Measurements from ENCODE around the gene ERI3.
A peak's percentile ranks its signal among the peaks of the same experiment; 100 is the strongest.

Gene ERI3

GRCh38 chr1:44259090-44259489, 96.0 kb downstream of the ERI3 start:
- no peak for DNase-seq

DNA sequence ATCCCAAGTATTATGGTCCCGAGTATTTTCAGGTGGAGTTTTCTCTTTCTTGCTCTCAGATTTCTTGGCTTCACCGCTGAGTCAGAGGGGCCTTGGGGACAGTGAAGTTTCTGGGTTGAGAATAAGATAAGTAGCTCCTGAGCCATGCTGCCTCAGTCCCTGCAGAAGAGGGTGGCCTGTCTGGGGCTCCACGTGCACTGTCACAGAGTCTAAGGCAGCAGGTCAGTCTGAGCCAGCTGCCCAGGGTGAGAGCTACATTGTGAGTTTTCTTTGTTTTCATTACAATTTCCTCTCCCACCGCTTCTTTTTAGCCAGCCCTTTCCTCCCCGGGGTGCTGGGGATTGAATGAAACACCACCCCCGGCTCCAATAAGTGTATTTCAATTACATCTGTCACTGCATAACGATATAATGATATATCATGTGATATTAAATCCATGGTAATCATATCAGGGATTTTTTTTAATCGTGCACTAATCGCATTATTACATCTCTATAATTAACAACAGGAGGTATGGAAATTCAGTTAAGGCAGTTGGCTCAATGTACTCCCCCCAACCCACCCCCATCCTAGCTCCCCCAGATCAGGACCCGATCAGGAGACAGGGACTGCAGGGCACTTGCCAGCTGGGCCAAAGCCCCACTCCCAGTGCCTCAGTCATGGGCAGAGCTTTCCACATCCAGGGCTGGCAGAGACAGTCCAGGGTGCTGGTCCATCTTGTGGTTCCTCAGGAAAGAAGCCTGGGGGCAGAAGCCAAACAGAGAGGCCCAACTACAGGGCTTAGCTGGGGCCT, 98.1 kb downstream of the ERI3 start:
- DNase-seq, result no peak

GRCh38 chr1:44254392-44254910, 100.6 kb downstream of the ERI3 start:
- no peak for DNase-seq

DNA sequence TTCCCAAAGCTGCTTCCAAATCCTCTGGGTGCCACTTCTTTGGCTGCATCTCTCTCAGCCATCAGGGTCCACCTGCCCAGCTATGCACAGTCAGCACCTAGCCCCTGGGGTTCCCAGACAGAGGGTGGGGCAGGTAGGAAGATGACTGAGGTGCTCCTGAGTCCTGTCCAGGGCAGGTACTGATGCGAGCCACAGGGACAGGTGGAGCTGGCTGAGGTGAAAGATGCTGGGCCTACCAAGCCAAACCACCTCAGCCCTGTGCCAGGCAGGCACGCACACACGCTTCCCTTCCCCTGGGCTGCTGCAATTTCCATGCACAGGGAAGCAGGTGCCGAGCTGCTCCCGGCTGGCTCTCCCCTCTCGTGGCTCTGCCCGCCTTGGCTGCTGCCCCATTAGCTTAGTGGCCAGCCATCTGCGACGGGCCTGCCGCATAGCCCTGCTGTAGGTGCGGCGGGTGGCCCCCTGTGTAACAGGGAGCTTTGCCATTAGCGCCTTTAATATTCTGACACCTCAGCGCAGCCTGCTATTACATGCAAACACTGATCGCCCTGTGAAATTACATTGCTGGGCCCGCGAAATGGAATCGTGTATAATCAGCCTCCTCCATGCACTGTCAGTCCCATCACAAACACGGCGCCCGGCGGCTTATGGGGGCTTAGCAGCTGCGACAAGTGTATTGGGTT, 102.9 kb downstream of the ERI3 start:
- DNase-seq, result no peak

DNA sequence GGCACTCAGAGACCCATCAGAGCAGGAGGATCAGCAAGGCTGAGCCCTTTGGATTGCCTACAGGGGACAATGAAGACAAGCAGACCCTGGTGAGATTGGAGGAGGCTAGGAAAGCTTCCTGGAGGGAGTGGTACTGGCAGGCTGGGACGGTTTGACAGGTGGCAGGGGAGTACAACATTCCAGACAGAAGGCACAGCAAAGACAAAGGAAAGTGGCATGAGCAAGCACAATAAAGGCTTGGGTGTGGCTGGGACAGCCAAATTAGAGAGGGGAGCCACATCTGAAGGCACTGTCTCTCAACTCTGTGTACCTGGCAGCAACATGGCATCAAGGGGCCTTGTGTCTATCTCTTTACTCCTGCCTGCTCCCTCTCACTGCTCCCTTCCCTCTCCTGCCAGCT, 103.6 kb downstream of the ERI3 start:
- DNase-seq, result no peak

DNA sequence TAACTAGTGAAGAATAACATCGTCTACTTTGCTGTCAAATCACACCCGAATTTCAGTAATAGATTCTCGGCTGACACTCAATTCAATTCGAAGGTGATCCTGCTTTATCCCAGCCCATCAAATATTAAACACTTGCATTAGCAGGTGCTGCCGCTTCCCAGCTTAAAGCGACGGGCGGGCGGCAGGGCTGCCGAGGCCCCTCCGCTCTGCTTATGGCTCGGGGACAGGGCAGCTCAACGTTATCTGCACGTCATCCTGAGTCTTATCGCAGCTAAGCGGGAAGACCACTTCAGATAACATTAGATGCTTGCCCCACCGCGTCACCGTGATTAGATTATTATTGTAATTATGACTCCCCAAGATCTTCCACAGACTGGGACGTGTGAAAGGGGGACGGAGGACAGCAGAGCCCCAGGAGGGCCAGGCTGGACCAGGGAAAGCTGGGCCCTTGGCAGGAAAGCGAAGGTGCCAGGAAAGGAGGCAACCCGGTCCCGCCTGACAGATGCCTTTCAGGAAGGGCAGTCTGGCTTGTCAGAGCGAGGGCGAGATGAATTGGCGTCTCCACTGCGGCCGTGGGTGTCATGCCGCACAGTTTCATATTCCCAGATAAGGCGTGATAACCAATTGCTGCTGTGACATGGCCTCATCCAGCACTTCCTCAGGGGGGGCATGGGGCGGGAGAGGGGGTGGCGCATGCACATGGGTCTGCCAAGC, 104.8 kb downstream of the ERI3 start:
- no peak for DNase-seq

GRCh38 chr1:44249543-44249942, 105.5 kb downstream of the ERI3 start:
- DNase-seq, result peak; percentile 8

DNA sequence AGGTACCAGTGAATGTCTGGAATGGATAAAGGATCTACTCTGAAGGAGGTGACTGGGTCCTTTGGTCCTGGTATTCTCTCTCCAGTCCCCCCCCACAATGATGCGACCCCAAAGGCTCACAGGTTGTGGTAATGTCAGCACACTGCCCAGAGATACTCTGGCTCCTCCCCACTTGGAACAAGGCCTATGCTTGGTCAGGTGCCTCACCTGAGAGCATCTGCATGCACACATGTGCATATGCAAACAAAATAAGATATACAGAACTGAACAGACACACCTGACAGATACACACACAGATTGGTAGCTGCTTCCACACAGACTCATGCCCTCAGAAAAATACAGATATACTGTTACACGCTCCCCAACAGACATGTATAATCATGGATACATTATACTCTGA, 108.3 kb downstream of the ERI3 start:
- no peak for DNase-seq

DNA sequence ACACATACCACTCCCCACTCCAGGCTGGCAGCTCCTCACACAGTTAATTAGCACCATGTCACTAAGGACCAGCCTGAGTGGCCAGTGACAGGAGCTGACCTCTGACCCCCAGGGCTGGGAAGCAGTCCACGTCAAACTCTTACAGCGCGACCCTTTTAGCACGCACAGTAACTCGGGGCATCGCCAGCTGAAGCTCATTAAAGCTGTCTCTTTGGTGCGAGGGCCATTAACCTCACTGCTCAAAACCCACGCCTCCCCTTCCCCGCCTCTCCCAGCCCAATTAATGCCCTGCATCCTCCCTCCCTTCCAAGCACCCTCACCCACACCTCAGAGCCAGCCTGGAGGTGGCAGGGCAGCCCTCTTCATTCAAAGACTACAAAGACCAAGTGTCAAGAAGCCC, 110.1 kb downstream of the ERI3 start:
- no peak for DNase-seq

DNA sequence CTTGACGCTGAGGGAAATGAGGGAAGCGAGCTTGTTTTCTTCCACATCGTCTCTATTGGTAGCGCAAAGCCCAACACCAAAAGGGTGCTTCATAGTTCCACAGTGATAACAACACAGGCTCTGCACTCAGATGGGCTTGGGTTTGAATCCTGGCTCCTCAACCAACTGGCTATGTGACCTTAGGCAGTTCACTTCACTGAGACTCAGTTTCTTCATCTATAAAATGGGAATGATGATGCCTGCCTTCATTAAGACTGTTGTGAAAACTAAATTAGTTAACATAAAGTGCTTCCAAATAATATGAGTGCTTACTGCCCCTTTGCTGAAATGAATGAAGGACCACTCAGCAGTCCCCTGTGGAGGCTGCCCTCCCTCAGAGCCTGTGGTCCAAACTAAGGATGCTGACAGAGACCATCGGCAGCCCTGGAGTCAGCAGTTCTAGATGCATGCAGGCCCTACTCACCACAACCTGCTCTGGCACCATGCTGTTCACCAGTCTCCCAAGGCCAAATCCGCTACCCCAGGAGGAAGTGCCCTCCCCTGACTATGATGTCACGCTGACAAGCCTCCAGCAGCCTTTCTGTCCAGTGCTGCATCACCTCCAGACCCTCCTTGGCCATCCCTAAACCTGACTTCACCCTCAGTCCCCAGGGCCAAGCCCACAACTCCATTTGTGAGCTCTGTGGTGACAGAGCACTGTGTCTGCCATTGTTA, 111.1 kb downstream of the ERI3 start:
- no peak for DNase-seq

GRCh38 chr1:44242746-44243145, 112.3 kb downstream of the ERI3 start:
- no peak for DNase-seq

GRCh38 chr1:44240802-44241671, 114.0 kb downstream of the ERI3 start:
- no peak for DNase-seq

DNA sequence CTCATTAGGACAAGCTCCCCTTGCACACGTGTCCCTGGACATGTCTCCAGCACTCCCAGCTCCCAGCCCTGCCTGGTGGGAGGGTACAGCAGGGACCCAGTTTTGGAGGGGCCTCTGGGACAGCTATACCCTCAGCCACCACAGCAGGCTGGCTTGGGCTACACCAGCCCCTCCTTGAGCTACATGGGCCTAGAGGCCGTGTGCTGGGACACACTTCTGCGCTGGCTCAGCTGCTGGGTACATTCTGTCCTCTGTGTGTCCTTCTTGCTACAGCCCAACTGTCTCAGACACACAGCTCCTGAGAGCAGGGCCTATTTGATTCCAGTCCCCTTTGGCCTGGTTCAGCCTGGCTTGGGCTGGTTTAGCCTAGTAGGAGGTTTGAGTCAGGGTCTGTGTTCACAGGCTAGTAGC, 115.1 kb downstream of the ERI3 start:
- DNase-seq, result no peak

- DNase-seq, result no peak
Observed at GRCh38 chr1:44239331-44239960, 115.6 kb downstream of the ERI3 start.

DNA sequence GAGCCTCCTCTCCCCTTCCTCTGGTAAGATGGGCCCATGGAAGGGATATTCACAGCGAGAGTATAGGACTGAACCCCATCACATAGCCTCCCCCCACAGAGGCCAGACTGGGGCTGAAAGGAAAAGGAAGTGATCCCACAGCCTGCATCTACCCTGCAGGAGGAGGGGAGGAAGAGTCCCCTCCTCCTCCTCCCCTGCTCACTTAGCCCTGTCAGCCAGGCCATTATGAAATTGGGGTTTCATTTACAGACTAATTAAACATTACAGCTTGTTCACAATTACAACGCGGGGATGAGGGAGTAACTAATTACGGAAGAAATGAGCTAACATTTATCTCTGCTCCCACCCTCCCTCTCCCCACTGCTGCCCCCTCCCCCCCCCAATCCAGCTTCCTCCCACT, 116.4 kb downstream of the ERI3 start:
- no peak for DNase-seq

DNA sequence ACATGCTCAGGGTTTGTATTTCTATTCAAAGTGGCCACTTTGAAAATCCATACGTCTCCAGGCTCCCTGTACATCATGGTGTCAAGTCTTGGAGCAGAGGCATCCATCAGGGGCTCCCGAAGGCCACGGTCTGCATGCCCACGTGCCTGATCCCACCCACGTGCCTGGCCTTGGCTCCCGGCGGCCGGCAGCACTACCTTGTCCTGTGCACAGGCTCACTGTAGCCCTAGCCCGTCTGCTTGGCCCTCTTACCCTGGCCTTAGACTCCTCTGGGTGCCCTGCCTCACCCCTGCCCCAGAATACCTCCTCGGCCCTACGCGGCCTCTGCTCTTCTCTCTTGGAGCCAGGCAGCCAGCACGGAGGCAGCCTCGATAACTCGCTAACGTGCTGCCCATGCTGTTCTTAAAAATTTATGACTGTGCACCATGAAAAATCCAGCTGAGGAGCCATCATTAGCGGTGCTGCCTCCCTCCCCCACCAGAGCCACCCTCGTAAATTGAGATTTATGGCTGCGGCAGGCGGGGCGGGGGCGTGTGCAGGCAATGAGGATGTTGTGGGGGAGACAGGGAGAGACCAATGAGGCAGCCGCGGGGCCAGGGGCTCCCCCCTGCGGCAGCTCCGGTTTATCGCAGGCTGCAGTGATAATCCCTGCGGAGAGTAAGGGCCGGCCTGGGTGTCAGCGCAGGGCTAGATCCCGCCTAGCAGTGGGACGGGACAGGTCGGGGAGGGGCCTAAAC, 117.2 kb downstream of the ERI3 start:
- DNase-seq, result no peak

DNA sequence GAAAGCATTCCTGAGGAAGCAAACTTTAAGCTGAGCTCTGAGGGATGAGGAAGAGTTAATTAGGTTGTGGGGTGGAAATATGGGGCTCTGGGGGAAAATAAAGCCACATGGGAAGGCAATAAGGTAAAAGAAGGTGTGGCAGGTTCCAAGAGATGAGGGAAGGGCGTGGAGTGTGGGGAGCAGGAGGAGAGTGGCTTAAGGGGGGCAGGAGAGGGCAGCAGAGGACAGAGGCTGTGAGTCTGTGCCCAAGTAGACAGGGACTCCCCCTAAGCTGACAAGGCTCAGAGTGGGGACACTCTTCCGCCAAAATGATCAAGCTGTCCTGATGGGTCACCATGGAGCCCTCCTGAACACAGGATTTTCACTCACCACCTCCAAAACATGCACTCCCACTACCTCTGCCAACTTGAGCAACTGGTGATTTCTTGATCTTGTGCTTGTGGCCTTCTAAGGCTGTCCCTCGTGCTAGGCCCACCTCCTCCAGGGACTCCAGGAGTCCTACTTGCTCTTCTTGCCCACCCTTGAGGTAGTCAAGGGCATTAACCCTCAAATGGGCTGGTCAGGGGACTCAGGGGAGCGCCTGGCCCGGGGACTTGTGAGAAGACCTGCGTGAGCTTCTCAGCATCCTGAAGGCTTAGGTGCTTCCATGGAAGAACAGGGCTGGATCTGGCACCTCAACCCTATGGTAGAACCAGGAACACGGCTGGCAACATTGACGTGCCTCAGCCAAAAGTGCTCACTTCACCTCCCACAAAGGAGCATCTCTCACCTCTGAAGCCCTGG, 118.4 kb downstream of the ERI3 start:
- DNase-seq, result no peak

DNA sequence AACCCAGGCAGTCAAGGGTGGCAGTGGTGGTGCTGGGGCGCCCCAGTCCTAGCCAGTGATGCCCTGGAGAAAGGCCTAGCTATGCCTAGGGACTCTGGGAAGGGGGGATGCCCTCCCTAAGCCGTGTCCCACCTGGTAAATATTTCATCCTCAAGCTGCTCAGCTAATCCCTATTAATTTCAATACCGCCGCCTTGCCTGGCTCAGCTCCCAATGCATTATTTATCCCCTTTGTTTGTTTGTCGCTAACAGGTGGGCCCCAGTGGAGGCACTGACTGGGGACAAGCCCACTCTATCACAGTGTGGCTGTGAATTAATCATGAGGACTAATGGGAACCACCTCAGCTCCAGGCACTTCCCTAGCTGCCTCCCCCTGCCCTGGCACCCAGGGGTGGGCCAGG, 119.2 kb downstream of the ERI3 start:
- no peak for DNase-seq

DNA sequence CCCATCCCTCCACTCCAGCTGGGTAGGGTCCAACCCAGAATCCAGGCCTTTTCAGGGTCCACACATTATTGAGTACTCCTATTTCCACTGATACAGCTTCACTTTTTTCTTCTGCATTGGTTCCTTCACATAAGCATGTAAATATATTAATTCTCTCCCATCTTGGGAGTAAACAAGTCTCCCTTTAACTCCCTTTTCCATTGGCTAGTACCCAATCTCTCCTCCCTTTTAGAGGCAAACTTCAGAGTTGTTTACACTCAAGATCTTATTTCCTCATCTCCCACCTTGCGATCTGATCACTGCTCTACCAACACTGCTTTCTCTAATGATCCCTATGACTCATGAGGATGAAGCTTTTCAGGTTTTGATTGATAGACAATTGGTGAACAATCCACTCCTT, 121.5 kb downstream of the ERI3 start:
- no peak for DNase-seq

GRCh38 chr1:44230796-44231195, 124.3 kb downstream of the ERI3 start:
- DNase-seq, result no peak

Data from NCI-H1105 treated with DMSO at 0.1 percent for 48 hours (cell line).